Activated CD8-positive, alpha-beta memory T cell treated with anti-CD3 and anti-CD28 coated beads for 48 hours (primary cell): Measurements from ENCODE around the gene ZBTB12.
"Not testable (repeated sequence)": the region's sequence is repeated elsewhere in the genome, so short reads cannot be mapped to it uniquely, and the experiment has no call there.

Experiments
- DNase-seq, 3 experiments: peaks; one replicate each; pipeline ENCODE4 v3.0.0-alpha.2; 2020; ENCODE audit warnings: low read depth in 2 of 3, low spot score in 2 of 3

Gene ZBTB12

DNA sequence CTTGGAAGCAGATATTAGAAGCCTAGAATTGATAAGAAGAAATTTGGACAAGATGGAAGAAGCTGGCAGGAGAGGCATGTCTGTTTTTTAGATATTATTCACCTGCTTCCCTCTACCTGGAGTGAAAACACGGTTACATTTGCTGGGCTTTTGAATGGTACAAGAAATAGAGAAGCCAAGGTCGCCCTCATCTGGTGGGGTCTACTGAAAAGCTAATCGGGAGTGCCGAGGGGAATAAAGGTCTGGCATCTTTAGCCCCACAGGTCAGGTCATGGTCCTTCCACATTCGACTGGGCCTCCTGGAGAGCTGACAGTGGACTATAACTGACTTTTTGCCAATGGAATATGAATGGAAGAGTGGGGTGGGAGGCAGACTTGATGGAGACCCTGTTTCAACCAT lies 21.1 kb upstream of the ZBTB12 start:
- DNase-seq: no peak

DNA sequence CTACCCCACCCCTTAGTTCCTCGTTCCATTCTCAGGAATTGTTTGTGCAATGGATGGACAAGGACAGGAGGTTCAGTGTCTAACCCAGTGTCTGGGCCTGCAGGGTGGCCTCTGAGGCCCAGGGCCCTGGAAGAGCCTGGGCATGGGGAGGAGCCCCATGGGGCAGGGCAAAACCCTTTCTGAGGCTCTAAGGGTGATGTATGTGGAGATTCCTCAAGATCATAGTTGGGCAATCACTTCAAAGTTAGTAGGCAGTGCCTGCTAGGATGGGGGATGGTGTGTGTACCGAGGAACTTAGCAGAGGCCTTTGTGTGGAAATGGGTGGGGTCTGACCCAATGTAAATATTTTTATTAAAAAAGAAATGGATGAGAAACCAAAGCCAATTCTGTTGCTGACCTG lies 18.9 kb upstream of the ZBTB12 start:
- no peak for DNase-seq

DNA sequence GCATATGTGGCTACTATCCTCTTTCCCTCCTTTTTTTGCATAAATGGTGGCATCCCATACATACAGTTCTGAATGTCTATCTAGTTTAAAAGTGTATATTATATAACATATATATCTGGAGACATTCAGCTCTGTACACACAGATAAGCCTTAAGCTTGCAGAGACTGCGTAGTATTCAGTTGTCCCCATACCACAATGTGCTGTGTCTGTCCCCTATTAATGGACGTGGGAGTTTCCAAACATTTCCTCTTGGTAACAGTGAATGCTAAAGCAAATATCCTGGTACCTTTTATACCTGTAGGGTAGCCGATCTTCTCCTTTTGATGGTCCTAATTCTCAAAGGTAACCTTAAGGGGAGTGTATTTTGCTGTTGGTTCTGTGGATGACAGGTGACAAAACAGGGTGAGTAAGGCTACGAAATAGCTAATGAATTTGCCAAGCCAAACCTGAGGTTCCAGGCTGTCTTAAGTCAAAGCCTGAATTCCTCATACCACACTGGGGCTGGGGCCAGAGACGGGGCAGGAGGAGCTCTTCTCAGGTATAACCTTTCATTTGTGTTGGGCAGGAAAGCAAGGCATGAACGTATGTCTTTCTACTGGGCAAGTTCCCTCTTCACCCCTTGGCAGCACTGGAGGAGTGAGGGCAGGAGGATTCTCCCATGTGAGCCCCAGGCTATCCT lies 17.9 kb upstream of the ZBTB12 start:
- no peak for DNase-seq

DNA sequence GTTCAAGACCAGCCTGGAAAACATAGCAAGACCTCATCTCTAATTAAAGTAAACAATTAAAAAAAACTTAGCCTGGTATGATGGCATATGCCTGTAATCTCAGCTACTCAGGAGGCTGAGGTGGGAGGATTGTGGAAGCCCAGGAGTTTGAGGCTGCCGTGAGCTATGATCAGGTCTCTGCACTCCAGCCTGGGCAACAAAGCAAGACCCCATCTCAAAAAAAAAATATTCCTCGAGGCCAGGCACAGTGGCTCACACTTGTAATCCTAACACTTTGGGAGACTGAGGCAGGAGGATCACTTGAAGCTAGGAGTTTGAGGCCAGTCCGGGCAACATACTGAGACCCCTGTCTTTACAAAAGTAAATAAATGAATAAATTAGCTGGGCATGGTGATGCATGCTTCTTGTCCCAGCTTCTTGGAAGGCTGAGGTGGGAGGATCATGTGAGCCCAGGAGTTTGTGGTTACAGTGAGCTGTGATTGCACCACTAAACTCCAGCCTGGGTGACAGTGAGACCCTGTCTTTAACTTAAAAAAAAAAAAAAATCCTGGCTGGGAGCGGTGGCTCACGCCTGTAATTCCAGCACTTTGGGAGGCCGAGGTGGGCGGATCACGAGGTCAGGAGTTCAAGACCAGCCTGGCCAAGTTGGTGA lies 16.3 kb upstream of the ZBTB12 start:
- no peak for DNase-seq

DNA sequence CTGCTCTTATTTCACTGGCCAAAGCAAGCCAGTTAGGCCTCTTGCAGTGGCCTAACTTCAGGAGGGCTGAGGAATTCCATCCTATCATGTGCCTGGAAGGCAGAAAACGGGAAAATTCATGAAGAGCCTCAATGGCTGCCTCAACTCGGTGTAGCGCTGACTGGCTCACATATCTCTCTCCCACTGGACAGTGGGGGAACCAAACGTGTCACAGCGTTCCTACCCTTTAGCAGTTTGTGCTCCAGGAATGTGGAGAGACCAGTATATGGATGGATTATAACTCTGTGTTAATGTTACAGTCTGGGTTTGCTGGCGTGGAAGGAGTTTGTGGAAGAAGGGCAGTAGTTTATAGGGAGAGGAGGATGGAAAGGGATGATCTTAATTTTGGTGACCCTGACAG lies 13.9 kb upstream of the ZBTB12 start:
- no peak for DNase-seq

DNA sequence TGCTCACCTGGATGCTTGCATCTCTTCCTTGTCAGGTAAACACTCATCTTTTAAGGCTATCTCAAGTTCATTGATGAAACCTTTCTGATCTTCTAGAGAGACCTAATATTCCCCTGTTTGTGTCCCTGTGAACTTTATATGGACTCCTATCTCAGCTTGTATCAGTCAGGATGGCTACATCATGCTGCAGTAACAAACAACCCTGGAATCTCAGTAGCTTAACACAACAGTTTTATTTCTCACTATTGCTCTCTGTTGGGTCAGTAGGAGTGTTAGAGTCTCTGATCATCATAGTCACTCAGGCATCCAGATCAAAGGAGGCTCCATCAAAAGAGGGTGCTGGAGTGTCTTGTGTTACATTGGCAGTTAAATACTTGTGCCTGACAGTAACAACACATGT lies 13.5 kb upstream of the ZBTB12 start:
- no peak for DNase-seq

DNA sequence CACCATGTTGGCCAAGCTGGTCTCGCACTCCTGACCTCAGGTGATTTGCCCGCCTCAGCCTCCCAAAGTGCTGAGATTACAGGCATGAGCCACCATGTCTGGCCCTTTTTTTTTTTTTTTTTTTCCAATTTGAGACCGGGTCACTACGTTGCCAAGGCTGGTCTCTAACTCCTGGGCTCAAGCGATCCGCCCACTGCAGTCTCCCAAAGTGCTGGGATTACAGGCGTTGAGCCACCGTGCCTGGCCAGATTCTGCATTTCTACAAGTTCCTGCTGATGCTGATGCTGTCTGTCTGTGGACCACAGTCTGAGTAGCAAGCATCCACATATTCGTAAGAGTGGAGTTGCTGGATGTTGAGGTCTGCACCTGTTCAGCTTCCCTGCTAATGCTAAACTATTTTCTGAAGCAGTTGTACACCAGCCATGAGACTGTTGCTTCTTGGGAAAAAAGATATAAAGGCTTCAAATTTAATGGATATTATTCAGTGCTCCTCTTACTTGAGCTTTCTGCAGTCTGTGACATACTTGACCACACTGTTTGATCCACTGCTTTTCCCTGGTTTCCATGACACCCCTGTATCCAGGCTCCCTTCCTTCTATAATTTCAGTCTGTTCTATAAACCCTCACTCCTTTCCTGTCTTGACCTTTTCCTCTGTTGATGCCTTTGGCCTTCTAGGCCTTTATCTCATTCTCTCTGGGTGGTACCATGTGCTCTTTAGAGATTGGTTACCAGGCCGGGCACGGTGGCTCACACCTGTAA lies 10.1 kb upstream of the ZBTB12 start:
- DNase-seq: no peak

DNA sequence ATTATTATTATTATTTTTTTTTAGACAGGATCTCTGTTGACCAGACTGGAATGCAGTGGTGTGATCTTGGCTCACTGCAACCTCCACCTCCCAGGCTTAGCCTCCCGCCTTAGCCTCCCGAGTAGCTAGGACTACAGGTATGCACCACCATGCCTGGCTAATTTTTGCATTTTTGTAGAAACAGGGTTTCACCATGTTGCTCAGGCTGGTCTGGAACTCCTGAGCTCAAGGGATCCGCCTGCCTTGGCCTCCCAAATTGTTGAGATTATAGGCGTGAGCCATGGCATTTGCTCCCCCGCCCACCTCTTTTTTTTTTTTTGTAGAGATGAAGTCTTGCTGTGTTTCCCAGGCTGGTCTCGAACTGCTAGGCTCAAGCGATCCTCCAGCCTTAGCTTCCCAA lies 7.4 kb upstream of the ZBTB12 start:
- DNase-seq: not testable (repeated sequence)

DNA sequence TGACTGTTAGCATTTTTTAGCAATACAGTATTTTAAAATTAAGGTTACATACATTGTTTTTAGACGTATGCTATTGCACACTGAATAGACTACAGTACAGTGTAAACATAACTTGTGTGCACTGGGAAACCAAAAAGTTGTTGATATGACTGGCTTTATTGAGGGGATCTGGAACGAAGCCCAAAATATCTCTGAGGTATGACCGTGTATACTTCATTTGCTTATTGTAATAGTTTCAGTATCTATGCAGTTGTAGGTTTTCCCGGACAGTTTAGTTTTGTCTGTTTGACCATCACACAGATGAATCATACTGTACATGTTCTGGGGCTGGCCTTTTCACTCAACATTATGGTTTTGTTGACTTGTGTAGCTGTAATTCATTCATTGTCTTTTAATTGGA lies 6.9 kb upstream of the ZBTB12 start:
- no peak for DNase-seq

DNA sequence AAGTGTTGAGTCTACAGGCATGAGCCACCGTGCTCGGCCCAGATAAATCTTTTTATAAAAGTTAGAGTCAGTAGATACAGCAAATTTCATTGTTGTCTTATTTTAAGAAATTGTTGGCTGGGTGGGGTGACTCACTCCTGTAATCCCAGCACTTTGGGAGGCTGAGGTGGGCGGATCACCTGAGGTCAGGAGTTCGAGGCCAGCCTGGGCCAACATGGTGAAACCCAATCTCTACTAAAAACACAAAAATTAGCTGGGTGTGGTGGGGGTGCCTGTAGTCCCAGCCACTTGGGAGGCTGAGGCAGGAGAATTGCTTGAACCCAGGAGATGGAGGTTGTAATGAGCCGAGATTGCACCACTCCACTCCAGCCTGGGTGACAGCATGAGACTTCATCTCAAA lies 6.4 kb upstream of the ZBTB12 start:
- not testable (repeated sequence) for DNase-seq

DNA sequence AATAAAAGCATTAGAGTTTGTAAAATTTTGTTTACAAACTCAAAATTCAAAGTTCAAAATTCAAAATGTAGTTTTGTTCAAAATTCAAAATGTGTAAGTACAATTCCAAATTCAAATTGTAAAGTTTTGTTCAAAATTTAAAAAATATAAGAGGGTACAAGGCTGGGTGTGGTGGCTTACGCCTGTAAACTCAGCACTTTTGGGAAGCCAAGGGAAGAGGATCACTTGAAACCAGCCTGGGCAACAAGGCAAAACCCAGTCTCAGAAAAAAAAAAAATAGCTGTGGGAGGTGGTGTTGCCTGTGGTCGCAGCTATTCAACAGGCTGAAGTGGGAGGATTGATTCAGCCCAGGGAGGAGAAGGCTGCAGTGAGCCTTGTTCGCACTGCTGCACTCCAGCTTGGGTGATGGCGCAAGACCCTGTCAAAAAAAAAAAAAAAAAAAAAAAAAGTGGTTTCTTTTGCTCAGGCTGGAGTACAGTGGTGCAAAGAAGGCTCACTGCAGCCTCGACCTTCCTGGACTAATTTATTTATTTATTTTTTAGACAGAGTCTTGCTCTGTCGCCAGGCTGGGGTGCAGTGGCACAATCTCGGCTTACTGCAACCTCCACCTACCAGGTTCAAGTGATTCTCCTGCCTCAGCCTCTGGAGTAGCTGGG lies 5.4 kb upstream of the ZBTB12 start:
- DNase-seq: no peak

DNA sequence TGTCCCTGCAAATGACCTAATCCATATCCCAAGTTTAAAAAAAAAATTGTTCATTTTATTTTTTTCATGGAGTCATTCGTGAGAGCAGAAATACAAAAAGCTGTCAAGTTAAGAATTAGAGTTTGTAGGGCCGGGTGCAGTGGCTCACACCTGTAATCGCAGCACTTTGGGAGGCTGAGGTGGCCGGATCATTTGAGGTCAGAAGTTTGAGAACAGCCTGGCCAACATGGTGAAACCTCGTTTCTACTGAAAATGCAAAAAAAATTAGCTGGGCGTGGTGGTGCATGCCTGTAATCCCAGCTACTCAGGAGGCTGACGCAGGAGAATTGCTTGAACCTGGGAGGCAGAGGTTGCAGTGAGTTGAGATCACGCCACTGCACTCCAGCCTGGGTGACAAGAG lies 4.8 kb upstream of the ZBTB12 start:
- not testable (repeated sequence) for DNase-seq

DNA sequence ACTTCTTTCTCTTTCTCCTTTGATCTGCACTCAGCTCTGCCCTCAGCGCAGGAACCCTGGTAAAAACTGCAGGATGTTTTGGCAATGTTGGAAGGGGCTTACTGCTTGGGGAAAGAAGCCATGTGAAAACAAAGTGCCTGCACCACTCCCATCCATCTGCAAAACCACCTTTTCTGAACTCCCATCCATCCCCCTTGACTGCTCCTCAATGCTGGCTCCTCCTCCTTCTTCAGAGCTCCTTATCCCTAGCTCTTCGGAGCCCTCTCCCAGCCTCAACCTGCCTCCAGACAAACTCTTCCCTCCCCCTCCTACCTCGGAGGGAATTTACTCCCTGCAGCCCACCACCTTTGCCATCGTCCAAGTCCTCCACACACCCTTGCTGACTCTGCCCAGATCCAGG lies 4.2 kb upstream of the ZBTB12 start:
- DNase-seq: no peak

DNA sequence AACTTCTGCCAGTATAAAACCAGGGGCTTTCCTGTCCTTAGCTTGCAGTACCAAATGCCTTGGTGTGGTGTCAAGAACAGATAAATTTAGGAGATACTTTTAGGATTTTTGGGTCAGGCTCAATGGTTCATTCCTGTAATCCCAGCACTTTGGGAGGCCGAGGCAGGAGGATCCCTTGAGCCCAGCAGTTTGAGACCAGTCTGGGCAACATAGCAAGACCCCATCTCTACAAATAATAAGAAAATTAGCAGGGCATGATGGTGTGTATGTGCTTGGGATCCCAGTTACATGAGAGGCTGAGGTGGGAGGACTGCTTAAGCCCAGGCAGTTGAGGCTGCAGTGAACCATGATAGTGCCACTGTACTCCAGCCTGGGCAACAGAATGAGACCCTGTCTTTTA lies 3.2 kb upstream of the ZBTB12 start:
- no peak for DNase-seq

DNA sequence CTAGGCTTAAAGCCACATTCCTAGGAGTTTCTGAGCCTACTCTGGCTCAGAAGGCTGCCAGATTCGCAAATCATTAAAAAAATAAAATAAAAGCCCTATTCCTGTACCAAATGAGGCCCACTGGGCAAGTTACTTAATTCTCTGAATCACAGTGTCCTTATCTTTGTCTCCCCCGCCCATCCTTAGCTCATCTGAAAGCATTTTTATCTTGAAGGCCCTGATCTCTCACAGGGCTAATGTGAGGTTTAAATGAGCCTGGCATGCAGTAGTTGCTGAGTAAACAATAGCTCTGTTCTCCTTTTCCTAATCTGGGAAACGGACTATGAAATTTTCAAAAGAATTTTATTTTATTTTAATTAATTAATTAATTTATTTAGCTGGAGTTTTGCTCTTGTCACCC lies 2.1 kb upstream of the ZBTB12 start:
- no peak for DNase-seq

DNA sequence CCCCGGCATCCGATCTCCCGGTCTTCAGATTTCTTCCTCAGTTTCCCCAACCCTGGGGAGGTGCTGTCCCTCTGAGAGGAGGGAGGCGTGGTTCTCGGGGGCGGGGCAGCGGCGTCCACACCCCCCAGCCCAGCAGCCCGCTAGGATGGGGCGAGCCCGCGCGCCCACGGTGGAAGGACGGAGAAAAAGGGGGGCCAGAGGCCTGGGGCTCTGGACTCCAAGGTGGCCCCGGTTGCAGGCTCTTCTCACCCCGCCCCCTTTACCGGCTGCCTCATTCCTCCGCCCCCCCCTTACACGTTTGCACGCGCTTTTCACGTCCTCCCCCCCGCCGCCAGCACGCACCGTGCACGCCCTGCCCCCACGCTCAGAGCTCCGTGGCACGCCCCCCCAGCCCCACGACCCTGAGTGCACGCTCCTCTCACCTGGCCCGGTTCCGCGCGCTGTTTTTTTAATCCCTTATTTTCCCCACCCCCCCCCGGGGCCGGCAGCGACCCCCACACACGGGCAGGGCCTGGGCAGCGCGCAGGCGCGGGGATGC lies 402 bp downstream of the ZBTB12 start:
- DNase-seq: peak in 1 of 3 experiments; percentile 35

DNA sequence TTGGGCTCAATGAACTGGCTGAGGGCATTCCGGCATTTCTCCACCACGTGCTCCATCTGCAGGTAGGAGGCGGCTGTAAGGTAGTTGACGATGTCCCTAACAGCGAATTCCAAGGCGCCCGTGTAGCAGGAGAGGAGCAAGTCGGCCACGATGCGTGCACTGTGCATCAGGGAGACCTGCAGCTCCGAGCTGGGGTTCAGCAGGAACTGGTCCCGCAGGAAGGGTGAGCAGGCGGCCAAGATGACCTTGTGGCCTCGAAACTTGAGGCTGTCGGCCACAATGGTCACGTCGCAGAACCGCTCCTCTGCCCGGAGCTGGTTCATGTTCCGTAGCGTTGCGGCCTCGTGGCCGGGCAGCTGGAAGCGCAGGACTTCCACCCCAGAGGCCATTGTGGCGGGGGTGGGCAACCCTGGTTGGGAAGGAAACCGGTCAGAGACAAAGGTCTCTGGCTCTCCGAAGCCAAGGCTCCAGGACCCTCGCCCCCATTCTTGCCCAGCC lies 920 bp downstream of the ZBTB12 start:
- no peak for DNase-seq

DNA sequence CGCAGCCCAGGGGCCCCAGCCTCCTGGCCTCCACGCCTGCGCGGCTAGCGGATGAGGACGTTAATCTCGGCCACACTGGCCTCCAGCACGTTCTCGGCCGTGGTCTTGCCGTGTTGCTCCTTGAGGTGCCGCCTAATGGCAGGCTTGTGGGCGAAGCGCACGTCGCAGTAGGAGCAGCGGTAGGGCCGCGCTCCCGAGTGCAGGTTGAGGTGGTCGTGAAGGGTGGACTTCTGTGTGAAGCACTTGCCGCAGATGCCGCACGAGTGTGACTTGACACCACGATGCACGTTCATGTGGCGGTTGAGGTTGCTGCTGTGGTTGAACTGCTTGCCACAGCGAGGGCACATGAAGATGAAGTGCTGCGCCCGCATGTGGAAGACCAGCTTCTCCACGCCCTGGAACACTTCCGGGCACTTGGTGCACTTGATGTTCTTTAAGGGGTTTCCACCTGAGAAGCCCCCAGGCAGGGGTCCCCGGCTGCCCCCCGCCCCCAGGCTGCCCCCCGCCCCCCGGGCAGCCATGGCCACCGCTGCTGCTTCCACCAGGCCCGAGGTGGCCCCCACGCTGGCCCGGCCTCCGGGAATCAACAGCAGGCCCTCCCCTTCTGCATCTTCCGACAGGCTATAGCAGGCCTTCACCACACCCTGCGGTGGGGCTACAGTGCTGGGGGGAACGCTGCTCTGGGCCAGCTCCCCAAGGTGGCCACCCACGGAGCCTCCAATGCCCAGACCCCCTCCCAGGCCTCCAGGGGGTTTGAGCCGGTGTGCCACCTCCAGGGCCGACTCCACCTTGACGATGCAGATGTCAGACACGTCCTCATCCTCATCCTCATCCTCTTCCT lies 1.8 kb downstream of the ZBTB12 start:
- no peak for DNase-seq

DNA sequence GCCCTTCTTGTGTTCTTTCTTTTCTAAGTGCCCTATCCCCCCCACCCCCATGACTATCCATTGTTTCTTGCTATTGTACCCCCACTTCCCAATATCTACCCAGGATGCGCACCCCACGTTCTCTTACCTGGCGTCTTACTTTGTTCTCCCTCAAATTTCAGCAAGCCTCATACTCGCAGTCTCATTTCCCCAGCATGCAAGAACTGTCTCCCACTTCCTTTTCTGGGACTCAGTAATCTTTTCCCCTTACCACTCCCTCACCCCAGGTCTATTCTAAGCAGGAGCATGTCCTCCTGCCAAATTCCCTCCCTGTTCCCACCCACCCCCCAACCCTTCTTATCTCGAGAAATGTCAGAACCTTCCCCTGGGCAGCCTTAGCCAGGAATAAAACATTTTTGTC lies 2.7 kb downstream of the ZBTB12 start:
- no peak for DNase-seq

DNA sequence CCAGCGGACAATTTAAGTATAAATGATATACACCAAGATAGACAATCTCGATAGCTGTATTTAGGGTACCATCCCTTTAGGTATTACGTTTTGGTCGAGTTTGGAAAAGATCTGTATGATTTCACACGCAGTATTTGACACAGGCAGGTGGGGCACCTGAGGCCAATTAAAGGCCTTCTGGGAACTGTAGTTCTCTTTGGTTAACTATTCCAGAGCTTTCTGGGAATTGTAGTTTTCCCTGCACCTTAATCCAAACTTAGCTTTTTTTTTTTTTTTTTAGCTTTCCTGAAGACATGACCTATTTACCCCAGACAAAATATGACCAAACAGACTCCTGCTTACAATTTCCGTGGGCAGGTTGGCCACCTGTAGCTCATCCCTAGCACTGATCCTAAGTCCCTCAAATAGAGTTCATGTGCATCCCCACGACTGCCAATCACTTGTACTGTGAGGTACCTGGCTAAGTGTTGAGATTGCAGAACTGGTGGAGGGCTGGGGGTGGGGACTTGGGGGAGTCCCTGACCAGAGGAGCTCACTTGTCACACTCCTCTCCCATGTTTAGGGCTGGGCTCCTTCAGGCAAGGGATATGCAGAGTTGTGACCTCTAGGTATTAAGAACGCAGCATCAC lies 3.4 kb downstream of the ZBTB12 start:
- no peak for DNase-seq
